Tibial nerve (tissue), 4 donors: ENCODE data around the gene SBNO2. TPM values are rescaled to one million over a fixed set of nuclear protein-coding genes. Genes with fewer than 3 reads are reported as not detected.

Experiments used
- DNase-seq, 2 donors: peaks; one replicate each; pipeline ENCODE4 v3.0.0-alpha.2; 2019; ENCODE audit warnings: low spot score in 2 of 2
- H3K27ac ChIP-seq, 4 donors: fragments of 200-600 bp; sonication (generic) in 3 of 4; one replicate each; pipeline ENCODE4 v1.5.1; 2017 to 2019; ENCODE audit warnings: mild to moderate bottlenecking in 1 of 4
- H3K27me3 ChIP-seq, 2 donors: fragments of 200-600 bp; sonication (generic) in 1 of 2; one replicate each; pipeline versions ENCODE4 v1.5.1 to v1.6.0; 2017 to 2019
- H3K36me3 ChIP-seq, 3 donors: fragments of 200-600 bp; sonication (generic); one replicate each; pipeline ENCODE4 v1.5.1; 2018 to 2019
- H3K4me1 ChIP-seq, 4 donors: fragments of 200-600 bp; sonication (generic) in 3 of 4; one replicate each; pipeline ENCODE4 v1.5.1; 2017 to 2019
- H3K4me3 ChIP-seq, 4 donors: fragments of 200-600 bp; sonication (generic) in 3 of 4; one replicate each; pipeline ENCODE4 v1.5.1; 2017 to 2019; ENCODE audit warnings: mild to moderate bottlenecking in 1 of 4, moderate library complexity in 1 of 4
- H3K9me3 ChIP-seq, 4 donors: fragments of 200-600 bp; sonication (generic) in 3 of 4; one replicate each; pipeline ENCODE4 v1.5.1; 2017 to 2019
- CTCF ChIP-seq, 5 experiments: fragments of 200-600 bp in 3 of 5; fragments of 450-650 bp in 2 of 5; sonication (generic) in 3 of 5; IDR thresholded peaks; one replicate each; pipeline ENCODE4 v1.5.1; 2016 to 2019; ENCODE audit warnings: antibody characterized with exemption in 5 of 5, mild to moderate bottlenecking in 3 of 5, moderate library complexity in 2 of 5
- EP300 ChIP-seq, 2 donors: sonication (generic); formaldehyde crosslinking; IDR thresholded peaks; one replicate each; pipeline ENCODE4 v1.6.1; 2017; ENCODE audit warnings: antibody characterized with exemption in 2 of 2, mild to moderate bottlenecking in 1 of 2
- POLR2A ChIP-seq, 2 donors: fragments of 450-650 bp; IDR thresholded peaks; one replicate each; pipeline ENCODE4 v1.6.1; 2017; ENCODE audit warnings: antibody characterized with exemption in 2 of 2, mild to moderate bottlenecking in 2 of 2, moderate library complexity in 2 of 2
- WGBS, 2 donors: methylation state at CpG; one replicate each; pipeline ENCODE4 v1.1.5; 2018; 5-methylcytosine and 5-hydroxymethylcytosine counted together
- total RNA-seq, 4 donors: library from RNA; depleted of rRNA; stranded (reverse); fragments of >200 nt; gene quantifications; one replicate each; pipeline ENCODE4 v1.1.0, GENCODE V29; 2016

SBNO2 gene
- total RNA-seq, 4 donors from 2014 or later = 26.6 to 105 (median 39.3) TPM

- TF ChIP-seq EP300 (IDR thresholded peaks at IDR 0.05) (no peak), CTCF (IDR thresholded peaks at IDR 0.05) (no peak), POLR2A (IDR thresholded peaks at IDR 0.05) (no peak)
- Histone ChIP-seq H3K9me3 (no peaks in the 10 kb centered on the region), H3K27me3 (peaks cover 2 to 52% of the 10 kb centered on the region in 2 donors), H3K4me1 (peaks cover 0 to 40% (median 22%) of the 10 kb centered on the region in 4 donors), H3K27ac (no peak overlapping the region), H3K4me3 (no peak overlapping the region), H3K36me3 (no peaks in the 10 kb centered on the region)
- no peak for DNase-seq
- WGBS, 2 donors = 80 to 90% methylated on average over 11 of the region's 11 CpGs
These were observed 101.6 kb downstream of the SBNO2 start for GRCh38 chr19:1072371-1073015.

- peaks cover 0 to 53% (median 28%) of the 10 kb centered on the region in 4 donors for H3K4me1 ChIP-seq
- no peak for DNase-seq
- peaks cover 2 to 66% of the 10 kb centered on the region in 2 donors for H3K27me3 ChIP-seq
- WGBS, 2 donors = 10 to 27% methylated on average over 3 to 37 of the region's 99 CpGs
- no peaks in the 10 kb centered on the region for H3K36me3 ChIP-seq
- H3K9me3 ChIP-seq = no peaks in the 10 kb centered on the region
- TF ChIP-seq CTCF (IDR thresholded peaks at IDR 0.05) (no peak), POLR2A (IDR thresholded peaks at IDR 0.05) (no peak), EP300 (IDR thresholded peaks at IDR 0.05) (no peak)
- H3K27ac ChIP-seq = no peak overlapping the region
- H3K4me3 ChIP-seq = peak overlapping the region in 1 of 4 donors; percentile 36
These were observed 102.9 kb downstream of the SBNO2 start for GRCh38 chr19:1070931-1071791.

GRCh38 chr19:1070576-1070930 lies 103.5 kb downstream of the SBNO2 start:
- Histone ChIP-seq H3K27me3 (peaks cover 2 to 72% of the 10 kb centered on the region in 2 donors), H3K27ac (no peak overlapping the region), H3K9me3 (no peaks in the 10 kb centered on the region), H3K4me3 (no peak overlapping the region), H3K36me3 (no peaks in the 10 kb centered on the region), H3K4me1 (peaks cover 0 to 60% (median 29%) of the 10 kb centered on the region in 4 donors)
- WGBS, 2 donors = 8 to 9% methylated on average over 20 to 21 of the region's 21 CpGs
- DNase-seq = no peak
- TF ChIP-seq POLR2A (IDR thresholded peaks at IDR 0.05) (no peak), EP300 (IDR thresholded peaks at IDR 0.05) (no peak), CTCF (IDR thresholded peaks at IDR 0.05) (no peak)

GRCh38 chr19:1069009-1069779 lies 104.9 kb downstream of the SBNO2 start:
- H3K36me3 ChIP-seq = no peaks in the 10 kb centered on the region
- H3K9me3 ChIP-seq = no peaks in the 10 kb centered on the region
- H3K27me3 ChIP-seq = peaks cover 2 to 75% of the 10 kb centered on the region in 2 donors
- H3K4me1 ChIP-seq = peaks cover 0 to 73% (median 28%) of the 10 kb centered on the region in 4 donors
- 53 to 57% methylated on average over 25 of the region's 25 CpGs for WGBS, 2 donors
- DNase-seq = peak in 1 of 2 donors; percentile 53
- TF ChIP-seq EP300 (IDR thresholded peaks at IDR 0.05) (peak in 1 of 2 donors; percentile 59), POLR2A (IDR thresholded peaks at IDR 0.05) (no peak), CTCF (IDR thresholded peaks at IDR 0.05) (no peak)
- H3K4me3 ChIP-seq = peak overlapping the region in 2 of 4 donors; percentile 47 to 55
- peak overlapping the region in 2 of 4 donors; percentile 42 to 87 for H3K27ac ChIP-seq
